ENCODE measurements around the gene ZBTB21. TPM values are rescaled to one million over a fixed set of nuclear protein-coding genes. Genes with fewer than 3 reads are reported as not detected.

The ZBTB21 gene
- total and polyA plus RNA-seq, 12 donors: 6.8 to 39.1 (median 12.4) TPM

GRCh38 chr21:42037516-42037915 is 27.4 kb upstream of the ZBTB21 start:
- H3K27me3 ChIP-seq: no peaks in the 10 kb centered on the region
- H3K4me1 ChIP-seq (replicated peaks in 1 of 2): peaks cover 0 to 19% of the 10 kb centered on the region in 2 donors
- WGBS, 4 donors: 83 to 96% (median 93%) methylated on average over 9 of the region's 9 CpGs
- intact Hi-C loops (cut with DNase I): no loop called here
- DNase-seq: no peak
- no peak overlapping the region for H3K4me3 ChIP-seq
- H3K9me3 ChIP-seq (replicated peaks in 1 of 3): no peaks in the 10 kb centered on the region
- no peak overlapping the region for H3K27ac ChIP-seq
- no peak for TF ChIP-seq CTCF (IDR thresholded peaks at IDR 0.05)
- no peaks in the 10 kb centered on the region for H3K36me3 ChIP-seq (replicated peaks in 1 of 2)

- Histone ChIP-seq H3K4me1 (replicated peaks in 1 of 2) (peaks cover 0 to 19% of the 10 kb centered on the region in 2 donors), H3K4me3 (no peak overlapping the region), H3K27ac (no peak overlapping the region), H3K9me3 (replicated peaks in 1 of 3) (no peaks in the 10 kb centered on the region), H3K36me3 (replicated peaks in 1 of 2) (no peaks in the 10 kb centered on the region), H3K27me3 (no peaks in the 10 kb centered on the region)
- no peak for DNase-seq
- TF ChIP-seq POLR2A (IDR thresholded peaks at IDR 0.05) (no peak), CTCF (IDR thresholded peaks at IDR 0.05) (no peak)
- 86 to 91% (median 90%) methylated on average over 2 of the region's 2 CpGs for WGBS, 4 donors
- intact Hi-C loops (cut with DNase I): no loop called here
Measured at GRCh38 chr21:42036313-42036712, 26.2 kb upstream of the ZBTB21 start.

- no peak overlapping the region for H3K27ac ChIP-seq
- WGBS, 4 donors: 89 to 94% (median 92%) methylated on average over 3 of the region's 3 CpGs; no CpG with 5 or more reads in 1 of the 4 donors
- no peaks in the 10 kb centered on the region for H3K27me3 ChIP-seq
- no peaks in the 10 kb centered on the region for H3K4me1 ChIP-seq (replicated peaks in 1 of 2)
- TF ChIP-seq CTCF (IDR thresholded peaks at IDR 0.05) (no peak), POLR2A (IDR thresholded peaks at IDR 0.05) (no peak)
- no peaks in the 10 kb centered on the region for H3K9me3 ChIP-seq (replicated peaks in 1 of 3)
- no peaks in the 10 kb centered on the region for H3K36me3 ChIP-seq (replicated peaks in 1 of 2)
- DNase-seq: no peak
- intact Hi-C loops (cut with DNase I): no loop called here
- H3K4me3 ChIP-seq: no peak overlapping the region
Measured at GRCh38 chr21:42032968-42033367, 22.8 kb upstream of the ZBTB21 start.

- Histone ChIP-seq H3K36me3 (replicated peaks in 1 of 2) (no peaks in the 10 kb centered on the region), H3K27ac (no peak overlapping the region), H3K4me1 (replicated peaks in 1 of 2) (no peaks in the 10 kb centered on the region), H3K9me3 (replicated peaks in 1 of 3) (no peaks in the 10 kb centered on the region), H3K27me3 (no peaks in the 10 kb centered on the region), H3K4me3 (no peak overlapping the region)
- WGBS, 4 donors: 90 to 98% (median 97%) methylated on average over 2 of the region's 2 CpGs
- TF ChIP-seq POLR2A (IDR thresholded peaks at IDR 0.05): no peak
- intact Hi-C loops (cut with DNase I): no loop called here
- DNase-seq: peak in 1 of 7 donors; percentile 7
Measured at GRCh38 chr21:42032266-42032665, 22.1 kb upstream of the ZBTB21 start.

GRCh38 chr21:42031816-42032215 is 21.7 kb upstream of the ZBTB21 start:
- peak in 1 of 7 donors; percentile 10 for DNase-seq
- Histone ChIP-seq H3K36me3 (replicated peaks in 1 of 2) (no peaks in the 10 kb centered on the region), H3K27me3 (no peaks in the 10 kb centered on the region), H3K9me3 (replicated peaks in 1 of 3) (no peaks in the 10 kb centered on the region), H3K4me1 (replicated peaks in 1 of 2) (no peaks in the 10 kb centered on the region), H3K4me3 (no peak overlapping the region), H3K27ac (no peak overlapping the region)
- WGBS, 4 donors: 73 to 86% (median 81%) methylated on average over 2 to 4 of the region's 4 CpGs
- TF ChIP-seq CTCF (IDR thresholded peaks at IDR 0.05): no peak
- no peak for TF ChIP-seq POLR2A (IDR thresholded peaks at IDR 0.05)
- intact Hi-C loops (cut with DNase I): no loop called here

Data from adrenal gland (tissue), 12 donors.